CD14-positive monocyte (primary cell): Measurements from ENCODE around the gene SERINC2. TPM values are rescaled to one million over a fixed set of nuclear protein-coding genes. Genes with fewer than 3 reads are reported as not detected.

Source experiments
- DNase-seq, 3 donors: peaks; one replicate each; pipeline ENCODE4 v3.0.0-alpha.2; 2011 to 2022
- H2AFZ ChIP-seq: 2 replicates; pipeline ENCODE4 v1.6.0; 2012; ENCODE audit warnings: mild to moderate bottlenecking, low read depth, low read length, inconsistent platforms; ENCODE audit not compliant: insufficient read depth, poor library complexity, severe bottlenecking
- H3K27ac ChIP-seq, 2 donors: 1 replicate in 1 of 2; 2 replicates in 1 of 2; pipeline ENCODE4 v1.5.1; 2012 to 2013; ENCODE audit warnings: low read length in 2 of 2, control low read depth in 1 of 2, inconsistent platforms in 1 of 2, low read depth in 1 of 2, mild to moderate bottlenecking in 1 of 2
- H3K27me3 ChIP-seq, 2 donors: one replicate each; pipeline versions ENCODE4 v1.6.0 to v1.6.1; 2011 to 2013; ENCODE audit warnings: low read length in 2 of 2; ENCODE audit not compliant: control insufficient read depth in 2 of 2, insufficient read depth in 2 of 2
- H3K36me3 ChIP-seq, 2 donors: replicated peaks in 1 of 2; 1 replicate in 1 of 2; 2 replicates in 1 of 2; pipeline versions ENCODE4 v1.5.1 to v1.6.1; 2012 to 2013; ENCODE audit warnings: low read length in 2 of 2, control low read depth in 1 of 2, inconsistent platforms in 1 of 2, mild to moderate bottlenecking in 1 of 2; ENCODE audit not compliant: insufficient read depth in 2 of 2, control insufficient read depth in 1 of 2
- H3K4me1 ChIP-seq, 2 donors: 1 replicate in 1 of 2; 2 replicates in 1 of 2; pipeline versions ENCODE4 v1.5.1 to v1.6.1; 2012 to 2013; ENCODE audit warnings: low read length in 2 of 2, control low read depth in 1 of 2, inconsistent platforms in 1 of 2, mild to moderate bottlenecking in 1 of 2, moderate library complexity in 1 of 2; ENCODE audit not compliant: insufficient read depth in 2 of 2, control insufficient read depth in 1 of 2
- H3K4me2 ChIP-seq: replicated peaks from 2 replicates; pipeline ENCODE3; 2012; ENCODE audit warnings: low read length, moderate library complexity, mild to moderate bottlenecking; ENCODE audit not compliant: poor library complexity, severe bottlenecking; ENCODE audit errors: extremely low read depth
- H3K4me3 ChIP-seq, 3 experiments: fragments of 200-600 bp in 1 of 3; sonication (generic) in 1 of 3; replicated peaks in 1 of 3; 1 replicate in 2 of 3; 2 replicates in 1 of 3; pipeline ENCODE4 v1.5.1; 2011 to 2013; ENCODE audit warnings: low read length in 3 of 3, mild to moderate bottlenecking in 3 of 3, control low read depth in 2 of 3, low read depth in 2 of 3, inconsistent platforms in 1 of 3, moderate library complexity in 1 of 3
- H3K79me2 ChIP-seq: 2 replicates; pipeline ENCODE4 v1.6.0; 2012; ENCODE audit warnings: mild to moderate bottlenecking, control low read depth, inconsistent platforms, low read length, moderate library complexity; ENCODE audit not compliant: insufficient read depth
- H3K9ac ChIP-seq: 2 replicates; pipeline ENCODE4 v1.6.0; 2017; ENCODE audit warnings: low read length, mild to moderate bottlenecking; ENCODE audit not compliant: insufficient read depth, poor library complexity, severe bottlenecking
- H3K9me3 ChIP-seq, 2 donors: replicated peaks in 1 of 2; 1 replicate in 1 of 2; 2 replicates in 1 of 2; pipeline versions ENCODE4 v1.5.1 to v1.6.1; 2012 to 2013; ENCODE audit warnings: low read length in 2 of 2, control low read depth in 1 of 2; ENCODE audit not compliant: control insufficient read depth in 1 of 2, insufficient read depth in 1 of 2
- H4K20me1 ChIP-seq: 2 replicates; pipeline ENCODE4 v1.6.0; 2012; ENCODE audit warnings: mild to moderate bottlenecking, low read length, control low read depth, moderate library complexity; ENCODE audit not compliant: insufficient read depth
- H3K27ac Mint-ChIP-seq, 7 donors: one replicate each; pipeline ENCODE4 v1.8.0; 2020; ENCODE audit warnings: mild to moderate bottlenecking in 7 of 7, mixed read lengths in 7 of 7, moderate library complexity in 6 of 7, inconsistent platforms in 2 of 7
- H3K27me3 Mint-ChIP-seq, 3 donors: one replicate each; pipeline ENCODE4 v1.8.0; 2021 to 2022; ENCODE audit warnings: low read depth in 3 of 3, mild to moderate bottlenecking in 3 of 3, mixed read lengths in 3 of 3, moderate library complexity in 3 of 3, inconsistent platforms in 1 of 3
- H3K36me3 Mint-ChIP-seq, 2 donors: one replicate each; pipeline ENCODE4 v1.8.0; 2020; ENCODE audit warnings: mixed read lengths in 2 of 2, inconsistent platforms in 1 of 2, mild to moderate bottlenecking in 1 of 2
- H3K4me1 Mint-ChIP-seq: one replicate; pipeline ENCODE4 v1.8.0; 2020; ENCODE audit warnings: mild to moderate bottlenecking, mixed read lengths
- H3K4me3 Mint-ChIP-seq, 2 donors: one replicate each; pipeline ENCODE4 v1.8.0; 2020; ENCODE audit warnings: mild to moderate bottlenecking in 2 of 2, mixed read lengths in 2 of 2, moderate library complexity in 1 of 2
- H3K9me3 Mint-ChIP-seq, 7 donors: one replicate each; pipeline ENCODE4 v1.8.0; 2020 to 2022; ENCODE audit warnings: mixed read lengths in 7 of 7, mild to moderate bottlenecking in 6 of 7, moderate library complexity in 6 of 7, inconsistent platforms in 2 of 7
- CTCF ChIP-seq: fragments of 200-600 bp; IDR thresholded peaks from one replicate; pipeline ENCODE4 v1.8.0; 2022; ENCODE audit warnings: antibody characterized with exemption, mild to moderate bottlenecking
- whole genome bisulfite sequencing: methylation state at CpG from one replicate; pipeline ENCODE4 v1.1.5; 2013; ENCODE audit warnings: missing lambda C conversion rate; ENCODE audit not compliant: insufficient coverage; 5-methylcytosine and 5-hydroxymethylcytosine counted together
- intact Hi-C, 2 donors: fragments of 100-400 bp; cut with micrococcal nuclease; formaldehyde crosslinking; loops; one replicate each; pipeline versions ENCODE4 v1.15.0 to v1.15.1; 2023
- polyA plus RNA-seq, 3 donors: library from polyadenylated mRNA; depleted of rRNA in 1 of 3; unstranded in 2 of 3; stranded (reverse) in 1 of 3; fragments of 300-500 nt in 2 of 3; fragments of >200 nt in 1 of 3; fragmentation: Illumina TruSeq in 2 of 3; gene quantifications; 1 replicate in 2 of 3; 2 replicates in 1 of 3; pipeline ENCODE4 v1.2.3, GENCODE V29; 2012 to 2021

SERINC2 gene
- polyA plus RNA-seq, 3 donors = 4.1 to 12.6 (median 7.8) TPM

GRCh38 chr1:31441073-31441472 is 28.1 kb downstream of the SERINC2 start:
- Histone ChIP-seq H4K20me1 (no peaks in the 10 kb centered on the region), H3K4me1 (peaks cover 3 to 6% of the 10 kb centered on the region in 2 donors), H3K4me2 (no peak overlapping the region), H3K27ac (no peak overlapping the region), H3K9me3 (peaks cover 0 to 7% of the 10 kb centered on the region in 2 donors), H3K9ac (no peak overlapping the region), H3K4me3 (no peak overlapping the region), H3K79me2 (no peaks in the 10 kb centered on the region), H2AFZ (no peak overlapping the region), H3K36me3 (no peaks in the 10 kb centered on the region), H3K27me3 (no peaks in the 10 kb centered on the region)
- H3K36me3 Mint-ChIP-seq = no peaks in the 10 kb centered on the region
- TF ChIP-seq CTCF = no peak
- no peak overlapping the region for H3K4me3 Mint-ChIP-seq
- no CpG with 5 or more reads among the region's 3 CpGs for WGBS
- peaks cover 0 to 16% (median 11%) of the 10 kb centered on the region in 7 donors for H3K9me3 Mint-ChIP-seq
- intact Hi-C loops = no loop called here
- H3K27me3 Mint-ChIP-seq = peaks cover 2 to 4% (median 2%) of the 10 kb centered on the region in 3 donors
- no peak for DNase-seq
- no peak overlapping the region for H3K27ac Mint-ChIP-seq
- H3K4me1 Mint-ChIP-seq = peaks cover 9% of the 10 kb centered on the region

GRCh38 chr1:31441558-31441957 is 28.5 kb downstream of the SERINC2 start:
- Mint-ChIP-seq H3K4me3 (no peak overlapping the region), H3K36me3 (no peaks in the 10 kb centered on the region), H3K4me1 (peaks cover 11% of the 10 kb centered on the region), H3K27me3 (peaks cover 2 to 4% (median 2%) of the 10 kb centered on the region in 3 donors), H3K9me3 (peaks cover 0 to 16% (median 11%) of the 10 kb centered on the region in 7 donors), H3K27ac (no peak overlapping the region)
- H4K20me1 ChIP-seq = no peaks in the 10 kb centered on the region
- no peak for TF ChIP-seq CTCF
- peaks cover 0 to 7% of the 10 kb centered on the region in 2 donors for H3K9me3 ChIP-seq
- no peak overlapping the region for H3K4me3 ChIP-seq
- WGBS = 95% methylated on average over 2 of the region's 4 CpGs
- no peak overlapping the region for H3K27ac ChIP-seq
- peaks cover 3 to 7% of the 10 kb centered on the region in 2 donors for H3K4me1 ChIP-seq
- no peaks in the 10 kb centered on the region for H3K79me2 ChIP-seq
- no peak overlapping the region for H3K4me2 ChIP-seq
- no peak for DNase-seq
- H3K27me3 ChIP-seq = no peaks in the 10 kb centered on the region
- H3K36me3 ChIP-seq = no peaks in the 10 kb centered on the region
- no peak overlapping the region for H2AFZ ChIP-seq
- H3K9ac ChIP-seq = no peak overlapping the region
- intact Hi-C loops = no loop called here
